GM21390 (cell line): ENCODE data around the gene OR2L8.

Experiments used
- ATAC-seq: cut with Tn5 transposase; IDR thresholded peaks from one replicate; pipeline ENCODE4 v1.9.1; 2021; ENCODE audit not compliant: unreplicated experiment

The OR2L8 gene

GRCh38 chr1:247948558-247948957 is at the start of gene OR2L8:
Gene OR2L8 (plus strand): TSS chr1:247948858. CDS start chr1:247948858, 0 bp downstream.
- ATAC-seq, result no peak

- ATAC-seq, result no peak
Measured at GRCh38 chr1:247904122-247904521, 44.5 kb upstream of the OR2L8 start.

- no peak for ATAC-seq
Measured at GRCh38 chr1:247905181-247905580, 43.5 kb upstream of the OR2L8 start.

- ATAC-seq, result no peak
Measured at GRCh38 chr1:247905910-247906503, 42.7 kb upstream of the OR2L8 start.

- no peak for ATAC-seq
Measured at GRCh38 chr1:247906504-247907047, 42.1 kb upstream of the OR2L8 start.

GRCh38 chr1:247908766-247909165 is 39.9 kb upstream of the OR2L8 start:
- no peak for ATAC-seq

- no peak for ATAC-seq
Measured at GRCh38 chr1:247913786-247914185, 34.9 kb upstream of the OR2L8 start.

GRCh38 chr1:247914941-247915662 is 33.6 kb upstream of the OR2L8 start:
- ATAC-seq, result no peak

- ATAC-seq, result no peak
Measured at GRCh38 chr1:247919952-247920351, 28.7 kb upstream of the OR2L8 start, which contains the start of gene OR2T8. Gene OR2T8 (plus strand): TSS chr1:247920252. CDS start chr1:247921018, 766 bp downstream.

GRCh38 chr1:247923941-247924340 is 24.7 kb upstream of the OR2L8 start:
- ATAC-seq, result no peak

- no peak for ATAC-seq
Measured at GRCh38 chr1:247924868-247925267, 23.8 kb upstream of the OR2L8 start, which contains the start of gene OR2AJ1. Gene OR2AJ1 (plus strand): TSS chr1:247924889. CDS start chr1:247933769, 8,880 bp downstream.

- no peak for ATAC-seq
Measured at GRCh38 chr1:247933989-247934388, 14.7 kb upstream of the OR2L8 start.

- no peak for ATAC-seq
Measured at GRCh38 chr1:247935781-247936180, 12.9 kb upstream of the OR2L8 start.

- no peak for ATAC-seq
Measured at GRCh38 chr1:247936415-247936814, 12.2 kb upstream of the OR2L8 start.

GRCh38 chr1:247936965-247937734 is 11.5 kb upstream of the OR2L8 start:
- peak; percentile 100 for ATAC-seq

GRCh38 chr1:247942624-247943023 is 6.0 kb upstream of the OR2L8 start:
- no peak for ATAC-seq

- ATAC-seq, result no peak
Measured at GRCh38 chr1:247953408-247953807, 4.8 kb downstream of the OR2L8 start.

- ATAC-seq, result no peak
Measured at GRCh38 chr1:247961791-247962190, 13.1 kb downstream of the OR2L8 start.

- ATAC-seq, result no peak
Measured at GRCh38 chr1:247962911-247963588, 14.4 kb downstream of the OR2L8 start.

GRCh38 chr1:247964933-247965332 is 16.3 kb downstream of the OR2L8 start, which contains the start of gene OR2AK2:
Gene OR2AK2 (plus strand): TSS chr1:247965233. CDS start chr1:247965377, 144 bp downstream.
- ATAC-seq, result no peak
